ENCODE data around the gene ABCC2.

- TF ChIP-seq, protein P1, sequence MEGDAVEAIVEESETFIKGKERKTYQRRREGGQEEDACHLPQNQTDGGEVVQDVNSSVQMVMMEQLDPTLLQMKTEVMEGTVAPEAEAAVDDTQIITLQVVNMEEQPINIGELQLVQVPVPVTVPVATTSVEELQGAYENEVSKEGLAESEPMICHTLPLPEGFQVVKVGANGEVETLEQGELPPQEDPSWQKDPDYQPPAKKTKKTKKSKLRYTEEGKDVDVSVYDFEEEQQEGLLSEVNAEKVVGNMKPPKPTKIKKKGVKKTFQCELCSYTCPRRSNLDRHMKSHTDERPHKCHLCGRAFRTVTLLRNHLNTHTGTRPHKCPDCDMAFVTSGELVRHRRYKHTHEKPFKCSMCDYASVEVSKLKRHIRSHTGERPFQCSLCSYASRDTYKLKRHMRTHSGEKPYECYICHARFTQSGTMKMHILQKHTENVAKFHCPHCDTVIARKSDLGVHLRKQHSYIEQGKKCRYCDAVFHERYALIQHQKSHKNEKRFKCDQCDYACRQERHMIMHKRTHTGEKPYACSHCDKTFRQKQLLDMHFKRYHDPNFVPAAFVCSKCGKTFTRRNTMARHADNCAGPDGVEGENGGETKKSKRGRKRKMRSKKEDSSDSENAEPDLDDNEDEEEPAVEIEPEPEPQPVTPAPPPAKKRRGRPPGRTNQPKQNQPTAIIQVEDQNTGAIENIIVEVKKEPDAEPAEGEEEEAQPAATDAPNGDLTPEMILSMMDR (conservative IDR thresholded peaks at IDR 0.05; ENCODE audit: low read depth, low read length), result no peak
- TF ChIP-seq POLR2A (IDR thresholded peaks at IDR 0.05; ENCODE audit: low read depth, low read length) (no peak), MAFK (IDR thresholded peaks at IDR 0.05; ENCODE audit: low read depth, low read length) (no peak), CEBPB (IDR thresholded peaks at IDR 0.05; ENCODE audit: low read depth, low read length) (no peak), MAZ (IDR thresholded peaks at IDR 0.05; ENCODE audit: borderline replicate concordance, low read depth, low read length) (no peak), MXI1 (IDR thresholded peaks at IDR 0.05; ENCODE audit: borderline replicate concordance, low read depth, low read length) (no peak), RAD21 (IDR thresholded peaks at IDR 0.05; ENCODE audit: low read length) (no peak), RFX5 (IDR thresholded peaks at IDR 0.05; ENCODE audit: low read depth, low read length) (no peak), SMC3 (IDR thresholded peaks at IDR 0.05; ENCODE audit: low read depth, low read length) (no peak), FOS (IDR thresholded peaks at IDR 0.05; ENCODE audit: low read depth, low read length) (no peak), RCOR1 (IDR thresholded peaks at IDR 0.05; ENCODE audit: insufficient replicate concordance, low read length) (no peak), BHLHE40 (IDR thresholded peaks at IDR 0.05; ENCODE audit: low read depth, low read length) (no peak)
- TF ChIP-seq, protein P2, sequence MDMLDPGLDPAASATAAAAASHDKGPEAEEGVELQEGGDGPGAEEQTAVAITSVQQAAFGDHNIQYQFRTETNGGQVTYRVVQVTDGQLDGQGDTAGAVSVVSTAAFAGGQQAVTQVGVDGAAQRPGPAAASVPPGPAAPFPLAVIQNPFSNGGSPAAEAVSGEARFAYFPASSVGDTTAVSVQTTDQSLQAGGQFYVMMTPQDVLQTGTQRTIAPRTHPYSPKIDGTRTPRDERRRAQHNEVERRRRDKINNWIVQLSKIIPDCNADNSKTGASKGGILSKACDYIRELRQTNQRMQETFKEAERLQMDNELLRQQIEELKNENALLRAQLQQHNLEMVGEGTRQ (IDR thresholded peaks at IDR 0.05; ENCODE audit: low read depth, low read length), result no peak
Observed at GRCh38 chr10:99872367-99873162, 90.1 kb downstream of the ABCC2 start.

Data from IMR-90 (cell line).